Measurements from ENCODE around the gene ELOVL6.

The ELOVL6 gene

GRCh38 chr4:110099638-110100037 lies 98.8 kb downstream of the ELOVL6 start:
- no peak for TF ChIP-seq CTCF (IDR thresholded peaks at IDR 0.05; ENCODE audit: low read depth, low read length, missing control alignments)
- H3K4me3 ChIP-seq (ENCODE audit: low read depth, low read length), result no peak overlapping the region
- DNase-seq (ENCODE audit: low read depth), result no peak

- no peak for DNase-seq (ENCODE audit: low read depth)
- no peak for TF ChIP-seq CTCF (IDR thresholded peaks at IDR 0.05; ENCODE audit: low read depth, low read length, missing control alignments)
- no peak overlapping the region for H3K4me3 ChIP-seq (ENCODE audit: low read depth, low read length)
Measured at GRCh38 chr4:110096405-110096804, 102.0 kb downstream of the ELOVL6 start.

GRCh38 chr4:110092646-110093045 lies 105.8 kb downstream of the ELOVL6 start:
- no peak for TF ChIP-seq CTCF (IDR thresholded peaks at IDR 0.05; ENCODE audit: low read depth, low read length, missing control alignments)
- H3K4me3 ChIP-seq (ENCODE audit: low read depth, low read length), result no peak overlapping the region
- DNase-seq (ENCODE audit: low read depth), result no peak

- no peak overlapping the region for H3K4me3 ChIP-seq (ENCODE audit: low read depth, low read length)
- TF ChIP-seq CTCF (IDR thresholded peaks at IDR 0.05; ENCODE audit: low read depth, low read length, missing control alignments), result no peak
- DNase-seq (ENCODE audit: low read depth), result no peak
Measured at GRCh38 chr4:110091434-110092140, 106.8 kb downstream of the ELOVL6 start.

GRCh38 chr4:110088670-110089069 lies 109.7 kb downstream of the ELOVL6 start:
- no peak for TF ChIP-seq CTCF (IDR thresholded peaks at IDR 0.05; ENCODE audit: low read depth, low read length, missing control alignments)
- H3K4me3 ChIP-seq (ENCODE audit: low read depth, low read length), result no peak overlapping the region
- DNase-seq (ENCODE audit: low read depth), result no peak

- DNase-seq (ENCODE audit: low read depth), result no peak
Measured at GRCh38 chr4:110087070-110087708, 111.2 kb downstream of the ELOVL6 start.

More at GRCh38 chr4:110087070-110087708, 111.2 kb downstream of the ELOVL6 start:
- no peak overlapping the region for H3K4me3 ChIP-seq (ENCODE audit: low read depth, low read length)
- TF ChIP-seq CTCF (IDR thresholded peaks at IDR 0.05; ENCODE audit: low read depth, low read length, missing control alignments), result no peak

Measured in GM12864 (cell line).